ENCODE measurements around the gene BTBD16. TPM values are rescaled to one million over a fixed set of nuclear protein-coding genes. Genes with fewer than 3 reads are reported as not detected.

Gene BTBD16
- total RNA-seq, 1 donor from 2014 or later: not detected

DNA sequence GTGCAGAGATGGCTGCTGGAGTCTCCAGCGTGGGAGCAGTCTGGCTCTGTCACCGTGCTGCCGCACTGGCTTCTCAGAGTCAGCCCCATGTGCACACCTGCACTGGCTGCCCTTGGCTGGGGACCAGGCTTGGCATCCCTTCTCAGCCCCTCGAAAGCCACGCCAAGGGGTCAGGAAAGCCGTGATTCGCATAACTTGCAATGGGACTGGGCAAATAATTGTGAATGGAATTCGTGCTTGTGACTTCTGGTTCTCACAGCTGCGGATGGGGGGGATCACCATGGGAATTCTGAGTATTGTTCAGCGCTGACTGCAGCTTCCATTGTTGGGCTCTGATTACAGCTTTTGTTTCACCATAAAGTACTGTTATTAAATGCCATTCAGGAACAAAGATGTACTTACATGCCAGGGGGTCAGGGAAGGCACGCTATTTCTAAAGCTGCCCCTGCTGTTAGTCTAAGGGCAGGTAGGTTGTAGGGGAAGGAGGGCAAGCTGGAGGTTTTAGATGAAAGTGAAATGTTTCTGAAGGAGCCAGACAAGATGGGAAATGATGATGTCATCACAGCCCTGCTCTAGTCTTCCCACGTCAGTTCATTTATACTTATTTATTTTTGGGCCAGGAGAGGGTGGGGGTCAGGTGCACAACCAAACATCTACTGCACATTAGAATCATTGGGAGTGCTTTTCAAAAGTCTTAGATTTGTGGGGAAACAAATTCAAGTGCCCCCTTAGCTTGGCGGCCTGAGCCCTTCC lies 97.6 kb downstream of the BTBD16 start:
- Histone ChIP-seq H3K27ac (no peak overlapping the region), H3K9me3 (no peaks in the 10 kb centered on the region), H3K4me1 (peaks cover 4% of the 10 kb centered on the region), H3K4me3 (no peak overlapping the region), H3K27me3 (no peaks in the 10 kb centered on the region), H3K36me3 (no peaks in the 10 kb centered on the region)
- TF ChIP-seq POLR2AphosphoS5 (IDR thresholded peaks at IDR 0.05; ENCODE audit: insufficient read depth in 1 of 2, low read depth in 1 of 2) (no peak), POLR2A (IDR thresholded peaks at IDR 0.05) (no peak)
- TF ChIP-seq, protein P1, sequence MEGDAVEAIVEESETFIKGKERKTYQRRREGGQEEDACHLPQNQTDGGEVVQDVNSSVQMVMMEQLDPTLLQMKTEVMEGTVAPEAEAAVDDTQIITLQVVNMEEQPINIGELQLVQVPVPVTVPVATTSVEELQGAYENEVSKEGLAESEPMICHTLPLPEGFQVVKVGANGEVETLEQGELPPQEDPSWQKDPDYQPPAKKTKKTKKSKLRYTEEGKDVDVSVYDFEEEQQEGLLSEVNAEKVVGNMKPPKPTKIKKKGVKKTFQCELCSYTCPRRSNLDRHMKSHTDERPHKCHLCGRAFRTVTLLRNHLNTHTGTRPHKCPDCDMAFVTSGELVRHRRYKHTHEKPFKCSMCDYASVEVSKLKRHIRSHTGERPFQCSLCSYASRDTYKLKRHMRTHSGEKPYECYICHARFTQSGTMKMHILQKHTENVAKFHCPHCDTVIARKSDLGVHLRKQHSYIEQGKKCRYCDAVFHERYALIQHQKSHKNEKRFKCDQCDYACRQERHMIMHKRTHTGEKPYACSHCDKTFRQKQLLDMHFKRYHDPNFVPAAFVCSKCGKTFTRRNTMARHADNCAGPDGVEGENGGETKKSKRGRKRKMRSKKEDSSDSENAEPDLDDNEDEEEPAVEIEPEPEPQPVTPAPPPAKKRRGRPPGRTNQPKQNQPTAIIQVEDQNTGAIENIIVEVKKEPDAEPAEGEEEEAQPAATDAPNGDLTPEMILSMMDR (IDR thresholded peaks at IDR 0.05): no peak
- DNase-seq (ENCODE audit: extremely low spot score in 2 of 2): no peak
- intact Hi-C loops (cut with DNase I): no loop called here

DNA sequence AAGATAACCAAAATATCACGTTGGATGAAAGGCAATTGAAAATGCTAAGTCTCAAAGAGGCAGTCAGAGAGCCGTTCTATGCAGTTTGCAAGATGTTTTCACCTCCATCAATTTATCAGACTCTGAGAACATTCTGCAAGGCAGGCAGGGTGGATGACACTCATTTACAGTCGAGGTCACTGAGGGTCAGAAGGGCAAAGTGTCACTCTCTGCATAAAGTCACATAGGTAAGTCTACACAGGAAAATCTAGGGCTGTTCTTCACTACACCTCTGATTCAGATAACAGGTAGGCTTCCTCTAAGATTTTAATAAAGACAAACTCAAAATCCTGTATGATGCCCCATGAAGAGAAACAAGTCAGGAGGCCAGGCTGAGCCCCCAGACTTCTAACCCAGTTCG lies 102.0 kb downstream of the BTBD16 start:
- no peaks in the 10 kb centered on the region for H3K36me3 ChIP-seq
- TF ChIP-seq, protein P1 (IDR thresholded peaks at IDR 0.05): no peak
- no peak for TF ChIP-seq POLR2A (IDR thresholded peaks at IDR 0.05)
- TF ChIP-seq POLR2AphosphoS5 (IDR thresholded peaks at IDR 0.05; ENCODE audit: insufficient read depth in 1 of 2, low read depth in 1 of 2): no peak
- no peaks in the 10 kb centered on the region for H3K9me3 ChIP-seq
- H3K27ac ChIP-seq: peak overlapping the region; percentile 96
- H3K27me3 ChIP-seq: no peaks in the 10 kb centered on the region
- H3K4me1 ChIP-seq: peaks cover 21% of the 10 kb centered on the region
- H3K4me3 ChIP-seq: no peak overlapping the region
- no peak for DNase-seq (ENCODE audit: extremely low spot score in 2 of 2)
- intact Hi-C loops (cut with DNase I): loop anchor here (10.0 kb wide), 1 partner anchor 122 kb away; no protein-coding TSS in a partner anchor

DNA sequence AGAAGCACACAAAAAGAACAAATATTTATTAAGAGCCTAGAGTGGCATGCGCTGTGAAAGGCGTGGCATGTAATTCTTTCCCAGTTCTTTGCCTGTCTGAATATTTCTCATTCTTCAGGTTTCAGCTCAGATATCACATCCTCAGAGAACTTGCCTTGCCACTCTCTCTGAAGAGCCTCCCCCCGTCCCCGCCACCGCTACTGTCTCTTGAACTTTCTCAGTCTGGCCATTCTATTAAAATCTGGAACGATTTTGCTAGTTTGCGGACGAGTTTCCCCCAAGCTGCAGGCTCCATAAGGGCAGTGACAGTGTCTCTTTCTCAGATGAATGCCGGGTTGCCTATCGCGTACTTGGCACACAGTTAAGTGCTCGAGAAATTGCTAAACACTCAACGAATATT lies 102.6 kb downstream of the BTBD16 start:
- H3K4me1 ChIP-seq: peaks cover 23% of the 10 kb centered on the region
- no peaks in the 10 kb centered on the region for H3K9me3 ChIP-seq
- H3K4me3 ChIP-seq: peak overlapping the region; percentile 80 to 90
- intact Hi-C loops (cut with DNase I): loop anchor here (10.0 kb wide), 1 partner anchor 121 kb away; no protein-coding TSS in a partner anchor
- TF ChIP-seq, protein P1 (IDR thresholded peaks at IDR 0.05): no peak
- no peak for TF ChIP-seq POLR2AphosphoS5 (IDR thresholded peaks at IDR 0.05; ENCODE audit: insufficient read depth in 1 of 2, low read depth in 1 of 2)
- TF ChIP-seq POLR2A (IDR thresholded peaks at IDR 0.05): no peak
- no peaks in the 10 kb centered on the region for H3K27me3 ChIP-seq
- H3K27ac ChIP-seq: peak overlapping the region; percentile 96
- DNase-seq (ENCODE audit: extremely low spot score in 2 of 2): no peak
- H3K36me3 ChIP-seq: no peaks in the 10 kb centered on the region

DNA sequence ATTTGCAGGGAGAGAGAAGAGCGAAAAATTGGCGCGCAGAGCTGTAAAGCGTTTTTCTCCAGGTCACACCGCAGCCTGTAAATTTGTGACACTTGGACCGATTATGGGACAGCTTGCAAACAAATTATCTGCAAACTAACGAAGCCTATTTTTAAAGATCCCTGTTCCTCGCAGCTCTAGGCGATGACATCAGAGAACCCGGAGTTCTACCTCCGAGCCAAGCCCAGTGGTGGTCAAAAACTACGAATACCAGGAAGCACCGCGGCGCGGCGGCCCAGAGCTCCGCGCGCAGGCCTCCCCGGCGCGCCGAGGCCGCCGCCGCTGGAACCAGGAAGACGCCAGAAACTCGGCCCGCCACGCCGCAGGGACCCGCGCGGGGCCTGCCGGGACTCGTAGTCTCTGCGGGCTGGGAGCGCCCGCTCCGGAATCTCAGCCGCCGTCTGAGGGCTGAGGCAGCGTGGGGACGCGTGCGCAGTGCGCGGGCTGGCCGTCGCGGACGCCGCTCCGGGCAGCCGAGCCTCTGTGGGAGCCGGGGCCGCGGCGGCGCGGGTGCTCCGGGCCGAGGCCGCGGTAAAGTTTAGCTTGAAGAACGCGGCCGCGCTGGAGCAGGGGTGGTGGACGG lies 103.3 kb downstream of the BTBD16 start, which contains the start of gene PLEKHA1:
Gene PLEKHA1 (plus strand): TSS at position 472 of the 622 bp plus-strand sequence. CDS start 18,493 bp downstream, outside the sequence.
- Histone ChIP-seq H3K4me3 (peak within 1 kb of the TSS; percentile 80 to 90), H3K27me3 (no peaks in the 10 kb centered on the region), H3K4me1 (peaks cover 23% of the 10 kb centered on the region), H3K27ac (peak within 1 kb of the TSS; percentile 96), H3K9me3 (no peaks in the 10 kb centered on the region), H3K36me3 (no peaks in the 10 kb centered on the region)
- TF ChIP-seq POLR2AphosphoS5 (IDR thresholded peaks at IDR 0.05; ENCODE audit: insufficient read depth in 1 of 2, low read depth in 1 of 2) (no peak), POLR2A (IDR thresholded peaks at IDR 0.05) (peak in 1 of 2 donors; percentile 86)
- TF ChIP-seq, protein P1 (IDR thresholded peaks at IDR 0.05): no peak
- peak in 1 of 2 donors; percentile 96 for DNase-seq (ENCODE audit: extremely low spot score in 2 of 2)
- intact Hi-C loops (cut with DNase I): loop anchor here (10.0 kb wide), 1 partner anchor 120 kb away; no protein-coding TSS in a partner anchor
